HCT116 (cell line): ENCODE measurements around the gene SPRN. TPM values are rescaled to one million over a fixed set of nuclear protein-coding genes. Genes with fewer than 3 reads are reported as not detected.

ENCODE experiments used
- ATAC-seq: fragments of 200-7000 bp; cut with Tn5 transposase; 2 replicates; pipeline ENCODE4 v1.9.1; 2020; ENCODE audit warnings: mild to moderate bottlenecking, moderate library complexity
- BruUV-seq: library from RNA; stranded (reverse); fragments of 400-500 nt; replicated peaks from 2 replicates; lab custom pipeline; 2021; lab: Mats Ljungman, UMichigan
- CTCF ChIA-PET: fragments of 300-600 bp; sonication (Branson Sonifier 250); formaldehyde crosslinking; loops from one replicate; lab custom pipeline; 2021; ENCODE audit warnings: antibody characterized with exemption; lab: Charles Lee
- POLR2A ChIA-PET: fragments of 300-600, 350-600 bp; sonication (Branson Sonifier 250); formaldehyde crosslinking; loops from one replicate; lab custom pipeline; 2021; ENCODE audit warnings: antibody characterized with exemption; lab: Charles Lee
- RAD21 ChIA-PET, 2 experiments: fragments of 300-600 bp; sonication (Branson Sonifier 250); formaldehyde crosslinking; loops; one replicate each; lab custom pipeline; 2023; ENCODE audit warnings: low total read pairs in 2 of 2; ENCODE audit not compliant: uncharacterized antibody in 2 of 2, unreplicated experiment in 2 of 2, low non-redundant PET in 1 of 2; lab: Charles Lee
- DNase-seq: peaks from one replicate; pipeline ENCODE4 v3.0.0-alpha.2; 2010; ENCODE audit warnings: low read depth, low spot score
- H2AFZ ChIP-seq: fragments of 200-600 bp; shearing (Covaris generic), sonication (generic); 2 replicates; pipeline ENCODE4 v1.6.1; 2017; ENCODE audit warnings: low read depth, mixed run types, mixed read lengths, antibody characterized with exemption, low read length; ENCODE audit not compliant: poor library complexity, severe bottlenecking
- H3K27ac ChIP-seq: 2 replicates; pipeline ENCODE4 v1.5.1; 2012; ENCODE audit warnings: low read depth, low read length
- H3K27me3 ChIP-seq: fragments of 200-600 bp; sonication (generic); 2 replicates; pipeline ENCODE4 v1.6.1; 2016; ENCODE audit warnings: mixed run types, low read length, mixed read lengths; ENCODE audit not compliant: insufficient read depth
- H3K36me3 ChIP-seq, 2 experiments: fragments of 200-500 bp in 1 of 2; fragments of 200-600 bp in 1 of 2; sonication (Bioruptor generic) in 1 of 2; sonication (generic) in 1 of 2; 2 replicates each; pipeline versions ENCODE4 v1.5.1 to v1.6.1; 2014 to 2016; ENCODE audit warnings: low read length in 2 of 2, inconsistent platforms in 1 of 2, mixed read lengths in 1 of 2, mixed run types in 1 of 2; ENCODE audit not compliant: insufficient read depth in 2 of 2, control insufficient read depth in 1 of 2
- H3K4me1 ChIP-seq, 2 experiments: fragments of 200-600 bp in 1 of 2; sonication (generic) in 1 of 2; 2 replicates each; pipeline versions ENCODE4 v1.5.1 to v1.6.1; 2012 to 2017; ENCODE audit warnings: low read length in 2 of 2, inconsistent platforms in 1 of 2, mild to moderate bottlenecking in 1 of 2, mixed read lengths in 1 of 2, mixed run types in 1 of 2, moderate library complexity in 1 of 2; ENCODE audit not compliant: insufficient read depth in 2 of 2, control insufficient read depth in 1 of 2
- H3K4me2 ChIP-seq: fragments of 200-600 bp; sonication (generic); 2 replicates; pipeline ENCODE4 v1.6.1; 2017; ENCODE audit warnings: mixed run types, low read length, mixed read lengths
- H3K4me3 ChIP-seq, 2 experiments: fragments of 200-600 bp in 1 of 2; sonication (generic) in 1 of 2; replicated peaks in 1 of 2; 2 replicates each; pipeline ENCODE4 v1.5.1; 2011 to 2016; ENCODE audit warnings: low read length in 2 of 2, control low read depth in 1 of 2, low read depth in 1 of 2, mild to moderate bottlenecking in 1 of 2, mixed read lengths in 1 of 2, mixed run types in 1 of 2
- H3K79me2 ChIP-seq: fragments of 200-600 bp; sonication (generic); 2 replicates; pipeline ENCODE4 v1.6.1; 2017; ENCODE audit warnings: mild to moderate bottlenecking, mixed run types, low read length, moderate library complexity, mixed read lengths; ENCODE audit not compliant: insufficient read depth
- H3K9ac ChIP-seq: fragments of 200-600 bp; sonication (generic); 2 replicates; pipeline ENCODE4 v1.6.1; 2016; ENCODE audit warnings: low read length, mixed read lengths
- H3K9me2 ChIP-seq: fragments of 200-600 bp; sonication (generic), shearing (Covaris generic); 2 replicates; pipeline ENCODE4 v1.6.1; 2017; ENCODE audit warnings: mixed run types, mild to moderate bottlenecking, moderate library complexity; ENCODE audit not compliant: insufficient read depth
- H3K9me3 ChIP-seq, 2 experiments: fragments of 200-500 bp in 1 of 2; fragments of 200-600 bp in 1 of 2; sonication (Bioruptor generic) in 1 of 2; sonication (generic) in 1 of 2; 2 replicates each; pipeline ENCODE4 v1.6.1; 2014 to 2017; ENCODE audit warnings: low read length in 2 of 2, mixed read lengths in 2 of 2, inconsistent platforms in 1 of 2, low read depth in 1 of 2, mild to moderate bottlenecking in 1 of 2, mixed run types in 1 of 2, moderate library complexity in 1 of 2; ENCODE audit not compliant: control insufficient read depth in 1 of 2, insufficient read depth in 1 of 2
- H4K20me1 ChIP-seq: fragments of 200-600 bp; sonication (generic), shearing (Covaris generic); 2 replicates; pipeline ENCODE4 v1.6.1; 2017; ENCODE audit warnings: mixed run types, mild to moderate bottlenecking, moderate library complexity; ENCODE audit not compliant: insufficient read depth
- ATF3 ChIP-seq: IDR thresholded peaks from 2 replicates; pipeline ENCODE4 v1.6.1; 2012
- CBX3 ChIP-seq: IDR thresholded peaks from 2 replicates; pipeline ENCODE4 v1.6.1; 2012; ENCODE audit warnings: low read depth
- CEBPB ChIP-seq: IDR thresholded peaks from 2 replicates; pipeline ENCODE4 v1.6.1; 2012; ENCODE audit warnings: low read depth
- EGR1 ChIP-seq: IDR thresholded peaks from 2 replicates; pipeline ENCODE4 v1.6.1; 2012; ENCODE audit warnings: low read depth
- ELF1 ChIP-seq: IDR thresholded peaks from 2 replicates; pipeline ENCODE4 v1.6.1; 2012; ENCODE audit warnings: low read depth, borderline replicate concordance
- EZH2 ChIP-seq: fragments of 200-600 bp; sonication (generic); IDR thresholded peaks from 2 replicates; pipeline ENCODE4 v1.6.1; 2017; ENCODE audit warnings: antibody characterized with exemption, mixed run types
- MAX ChIP-seq: IDR thresholded peaks from 2 replicates; pipeline ENCODE4 v1.6.1; 2012
- POLR2A ChIP-seq: IDR thresholded peaks from 2 replicates; pipeline ENCODE4 v1.7.0; 2011; ENCODE audit warnings: borderline replicate concordance; ENCODE audit not compliant: insufficient read depth, insufficient read length; ENCODE audit errors: extremely low read depth
- POLR2AphosphoS5 ChIP-seq: IDR thresholded peaks from 2 replicates; pipeline ENCODE4 v1.6.1; 2011; ENCODE audit warnings: mild to moderate bottlenecking, low read depth, low read length, moderate library complexity
- SIN3A ChIP-seq: IDR thresholded peaks from 2 replicates; pipeline ENCODE4 v1.6.1; 2012; ENCODE audit warnings: low read depth
- SP1 ChIP-seq: IDR thresholded peaks from 2 replicates; pipeline ENCODE4 v1.6.1; 2012; ENCODE audit warnings: low read depth
- TCF7L2 ChIP-seq: IDR thresholded peaks from 2 replicates; pipeline ENCODE4 v1.7.0; 2011; ENCODE audit warnings: borderline replicate concordance, inconsistent platforms; ENCODE audit not compliant: insufficient read depth, insufficient read length; ENCODE audit errors: extremely low read depth
- YY1 ChIP-seq: IDR thresholded peaks from 2 replicates; pipeline ENCODE4 v1.6.1; 2011; ENCODE audit warnings: low read length, low read depth, moderate library complexity, mild to moderate bottlenecking; ENCODE audit not compliant: insufficient replicate concordance; ENCODE audit errors: extremely low read depth
- ZBTB33 ChIP-seq: IDR thresholded peaks from 2 replicates; pipeline ENCODE4 v1.6.1; 2011; ENCODE audit warnings: mild to moderate bottlenecking, low read length, moderate library complexity; ENCODE audit not compliant: insufficient replicate concordance; ENCODE audit errors: extremely low read depth
- intact Hi-C: fragments of 100-400 bp; cut with micrococcal nuclease; formaldehyde crosslinking; loops from 2 replicates; pipeline ENCODE4 v1.10.0; 2022
- total RNA-seq: library from RNA; stranded (reverse); gene quantifications from one replicate; pipeline ENCODE4 v1.2.1, GENCODE V29; 2021; ENCODE audit not compliant: unreplicated experiment

SPRN gene
- total RNA-seq, 1 experiment from 2014 or later = not detected

- intact Hi-C loops = no loop called here
- no peak overlapping the region for H2AFZ ChIP-seq
- no peak overlapping the region for H3K9ac ChIP-seq
- no peak for ATAC-seq
- no peak overlapping the region for H3K4me2 ChIP-seq
- H3K79me2 ChIP-seq = peaks cover 20% of the 10 kb centered on the region
- no peaks in the 10 kb centered on the region for H3K9me2 ChIP-seq
- POLR2A ChIA-PET = no interaction called here
- peaks cover 3 to 6% of the 10 kb centered on the region in 2 experiments; a peak in 2 of 4 replicates for H3K36me3 ChIP-seq
- no TSS peak for BruUV-seq
- TF ChIP-seq EZH2 (no peak), YY1 (no peak), EGR1 (no peak), ATF3 (no peak), POLR2A (no peak), ZBTB33 (no peak), CEBPB (no peak), SIN3A (no peak), MAX (no peak), POLR2AphosphoS5 (no peak), SP1 (no peak), CBX3 (no peak), ELF1 (no peak), TCF7L2 (no peak)
- TF ChIP-seq, all 23 proteins: peak for 0
- Histone ChIP-seq H3K4me3 (no peak overlapping the region), H4K20me1 (no peaks in the 10 kb centered on the region), H3K27ac (no peak overlapping the region), H3K9me3 (no peaks in the 10 kb centered on the region), H3K4me1 (peaks cover 2 to 11% of the 10 kb centered on the region in 2 experiments), H3K27me3 (no peaks in the 10 kb centered on the region)
- CTCF ChIA-PET = no interaction called here
- DNase-seq = no peak
- RAD21 ChIA-PET = no interaction called here
These were observed 33.2 kb downstream of the SPRN start for GRCh38 chr10:133391249-133391635.
